ENCODE data around the gene RHOBTB1.

The RHOBTB1 gene

GRCh38 chr10:60964257-60965235 is 20.6 kb upstream of the RHOBTB1 start:
- peak; percentile 86 for DNase-seq (ENCODE audit: low read depth)

- peak; percentile 81 for DNase-seq (ENCODE audit: low read depth)
Observed at GRCh38 chr10:60963441-60964256, 19.7 kb upstream of the RHOBTB1 start.

- DNase-seq (ENCODE audit: low read depth), result peak; percentile 77
Observed at GRCh38 chr10:60962946-60963345, 19.0 kb upstream of the RHOBTB1 start.

GRCh38 chr10:60960913-60961312 is 16.9 kb upstream of the RHOBTB1 start:
- no peak for DNase-seq (ENCODE audit: low read depth)

GRCh38 chr10:60960031-60960430 is 16.0 kb upstream of the RHOBTB1 start:
- DNase-seq (ENCODE audit: low read depth), result no peak

GRCh38 chr10:60958892-60959601 is 15.1 kb upstream of the RHOBTB1 start:
- peak; percentile 69 for DNase-seq (ENCODE audit: low read depth)

GRCh38 chr10:60957667-60958221 is 13.8 kb upstream of the RHOBTB1 start:
- no peak for DNase-seq (ENCODE audit: low read depth)

GRCh38 chr10:60955957-60956425 is 12.0 kb upstream of the RHOBTB1 start:
- peak; percentile 88 for DNase-seq (ENCODE audit: low read depth)

- no peak for DNase-seq (ENCODE audit: low read depth)
Observed at GRCh38 chr10:60955316-60955715, 11.3 kb upstream of the RHOBTB1 start.

GRCh38 chr10:60954035-60954434 is 10.1 kb upstream of the RHOBTB1 start:
- DNase-seq (ENCODE audit: low read depth), result no peak

- no peak for DNase-seq (ENCODE audit: low read depth)
Observed at GRCh38 chr10:60953420-60953819, 9.4 kb upstream of the RHOBTB1 start.

- DNase-seq (ENCODE audit: low read depth), result no peak
Observed at GRCh38 chr10:60952846-60953220, 8.8 kb upstream of the RHOBTB1 start.

GRCh38 chr10:60952067-60952845 is 8.3 kb upstream of the RHOBTB1 start:
- DNase-seq (ENCODE audit: low read depth), result no peak

GRCh38 chr10:60951272-60951724 is 7.3 kb upstream of the RHOBTB1 start:
- peak; percentile 16 for DNase-seq (ENCODE audit: low read depth)

GRCh38 chr10:60950300-60950699 is 6.3 kb upstream of the RHOBTB1 start:
- DNase-seq (ENCODE audit: low read depth), result no peak

- peak; percentile 12 for DNase-seq (ENCODE audit: low read depth)
Observed at GRCh38 chr10:60948851-60949250, 4.9 kb upstream of the RHOBTB1 start.

GRCh38 chr10:60944910-60945297 is 919 bp upstream of the RHOBTB1 start:
- DNase-seq (ENCODE audit: low read depth), result no peak

GRCh38 chr10:60943316-60944057 is 498 bp downstream of the RHOBTB1 start:
- peak; percentile 62 for DNase-seq (ENCODE audit: low read depth)

- DNase-seq (ENCODE audit: low read depth), result peak; percentile 76
Observed at GRCh38 chr10:60942788-60943315, 1.1 kb downstream of the RHOBTB1 start.

Measured in iris pigment epithelial cell (primary cell).